SU-DHL-6 (cell line): Measurements from ENCODE around the gene DEDD.

Source experiments
- H2AFZ ChIP-seq: fragments of 200-600 bp; sonication (generic); 2 replicates; pipeline ENCODE4 v1.6.1; 2014; ENCODE audit warnings: low read depth, mild to moderate bottlenecking, moderate library complexity, mixed read lengths, antibody characterized with exemption, low read length; ENCODE audit not compliant: severe bottlenecking
- H3F3A ChIP-seq: fragments of 200-600 bp; shearing (Covaris generic); 2 replicates; pipeline ENCODE4 v1.6.0; 2016; ENCODE audit warnings: antibody characterized with exemption, mild to moderate bottlenecking; ENCODE audit not compliant: insufficient read depth
- H3K27ac ChIP-seq: fragments of 200-600 bp; sonication (generic); 2 replicates; pipeline ENCODE4 v1.5.1; 2016; ENCODE audit warnings: low read depth, mild to moderate bottlenecking, low read length, moderate library complexity, mixed read lengths
- H3K27me3 ChIP-seq: fragments of 200-600 bp; sonication (generic), shearing (Covaris generic); 2 replicates; pipeline ENCODE4 v1.6.0; 2014; ENCODE audit warnings: mild to moderate bottlenecking, low read length
- H3K36me3 ChIP-seq: fragments of 200-600 bp; sonication (generic); 2 replicates; pipeline ENCODE4 v1.6.1; 2014; ENCODE audit warnings: mild to moderate bottlenecking, low read length, mixed read lengths
- H3K4me2 ChIP-seq: fragments of 300-600, 200-600 bp; shearing (Covaris generic), sonication (generic); 2 replicates; pipeline ENCODE4 v1.6.0; 2014; ENCODE audit warnings: low read length, low read depth, mild to moderate bottlenecking; ENCODE audit not compliant: poor library complexity, severe bottlenecking
- H3K4me3 ChIP-seq: fragments of 200-600 bp; sonication (generic); 2 replicates; pipeline ENCODE4 v1.5.1; 2014; ENCODE audit warnings: antibody characterized with exemption, low read length, mild to moderate bottlenecking, mixed read lengths; ENCODE audit not compliant: insufficient read depth, poor library complexity, severe bottlenecking
- H3K79me2 ChIP-seq: fragments of 200-600 bp; sonication (generic); 2 replicates; pipeline ENCODE4 v1.6.1; 2014; ENCODE audit warnings: mild to moderate bottlenecking, low read length, moderate library complexity; ENCODE audit not compliant: insufficient read depth
- H3K9ac ChIP-seq: fragments of 200-600 bp; sonication (generic); 2 replicates; pipeline ENCODE4 v1.7.0; 2014; ENCODE audit warnings: mild to moderate bottlenecking, low read length
- H3K9me2 ChIP-seq: fragments of 200-600 bp; sonication (generic); replicated peaks from 2 replicates; pipeline ENCODE4 v1.6.1; 2014; ENCODE audit warnings: low read length; ENCODE audit not compliant: insufficient read depth
- H3K9me3 ChIP-seq: fragments of 200-600 bp; sonication (generic); 2 replicates; pipeline ENCODE4 v1.6.1; 2014; ENCODE audit warnings: low read length, mixed read lengths; ENCODE audit not compliant: insufficient read depth
- H4K20me1 ChIP-seq: fragments of 200-600 bp; sonication (generic); 2 replicates; pipeline ENCODE4 v1.6.1; 2014; ENCODE audit warnings: low read depth, mild to moderate bottlenecking, antibody characterized with exemption, low read length, moderate library complexity, mixed read lengths
- EZH2phosphoT487 ChIP-seq: fragments of 200-600 bp; sonication (generic), shearing (Covaris generic); conservative IDR thresholded peaks from 2 replicates; pipeline ENCODE4 v1.6.1; 2018; ENCODE audit warnings: mild to moderate bottlenecking, antibody characterized with exemption, low read length, moderate library complexity, mixed read lengths
- TF ChIP-seq, protein P1 (sequence below): fragments of 200-600 bp; sonication (generic); IDR thresholded peaks from one replicate; pipeline ENCODE4 v1.5.1; 2017; ENCODE audit warnings: antibody characterized with exemption, mild to moderate bottlenecking, low read length, moderate library complexity; ENCODE audit not compliant: insufficient read depth, poor library complexity, severe bottlenecking

The DEDD gene

DNA sequence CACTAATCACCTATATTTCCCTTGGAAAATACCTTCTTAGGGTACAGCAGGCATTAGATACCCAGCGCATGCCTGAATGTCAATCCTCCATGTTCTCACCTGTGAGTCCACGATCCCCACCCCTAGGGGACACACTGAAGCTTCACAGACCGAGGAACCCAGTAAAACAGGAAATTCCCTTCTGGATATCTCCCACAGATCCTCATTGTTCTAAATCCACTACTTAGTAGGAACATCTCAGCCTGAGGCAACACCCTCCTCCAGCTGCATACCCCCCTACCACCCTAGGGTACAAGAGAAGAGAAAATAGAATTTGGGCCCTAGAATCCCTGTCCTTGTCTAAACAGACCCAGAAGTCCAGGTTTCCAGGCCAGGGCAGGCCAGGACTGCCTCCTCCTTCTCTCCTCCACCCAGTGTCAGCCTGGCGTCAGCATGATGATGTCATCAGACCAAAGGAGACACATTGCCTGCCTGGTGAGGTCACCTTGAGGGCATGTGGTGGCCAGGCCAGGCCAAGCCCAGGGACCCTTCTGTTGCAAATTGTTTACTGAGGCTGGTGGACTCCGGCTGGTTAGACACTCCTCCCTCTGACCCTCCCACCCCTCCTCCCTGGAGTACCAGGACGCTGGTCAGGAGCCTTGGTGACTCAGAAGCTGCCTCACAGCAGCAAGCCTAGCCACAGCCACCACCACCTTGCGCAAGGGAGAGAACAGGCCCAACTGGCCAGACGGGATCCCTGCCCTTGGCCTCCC is 49.3 kb downstream of the DEDD start:
- Histone ChIP-seq H3K27ac (no peak overlapping the region), H3K79me2 (no peaks in the 10 kb centered on the region), H3K4me2 (no peak overlapping the region), H4K20me1 (no peaks in the 10 kb centered on the region), H3K27me3 (no peaks in the 10 kb centered on the region), H3K36me3 (no peaks in the 10 kb centered on the region), H3K9me2 (no peaks in the 10 kb centered on the region), H2AFZ (no peak overlapping the region), H3K9me3 (no peaks in the 10 kb centered on the region), H3F3A (no peaks in the 10 kb centered on the region), H3K4me3 (no peak overlapping the region), H3K9ac (no peak overlapping the region)
- no peak for TF ChIP-seq EZH2phosphoT487
- TF ChIP-seq, protein P1, sequence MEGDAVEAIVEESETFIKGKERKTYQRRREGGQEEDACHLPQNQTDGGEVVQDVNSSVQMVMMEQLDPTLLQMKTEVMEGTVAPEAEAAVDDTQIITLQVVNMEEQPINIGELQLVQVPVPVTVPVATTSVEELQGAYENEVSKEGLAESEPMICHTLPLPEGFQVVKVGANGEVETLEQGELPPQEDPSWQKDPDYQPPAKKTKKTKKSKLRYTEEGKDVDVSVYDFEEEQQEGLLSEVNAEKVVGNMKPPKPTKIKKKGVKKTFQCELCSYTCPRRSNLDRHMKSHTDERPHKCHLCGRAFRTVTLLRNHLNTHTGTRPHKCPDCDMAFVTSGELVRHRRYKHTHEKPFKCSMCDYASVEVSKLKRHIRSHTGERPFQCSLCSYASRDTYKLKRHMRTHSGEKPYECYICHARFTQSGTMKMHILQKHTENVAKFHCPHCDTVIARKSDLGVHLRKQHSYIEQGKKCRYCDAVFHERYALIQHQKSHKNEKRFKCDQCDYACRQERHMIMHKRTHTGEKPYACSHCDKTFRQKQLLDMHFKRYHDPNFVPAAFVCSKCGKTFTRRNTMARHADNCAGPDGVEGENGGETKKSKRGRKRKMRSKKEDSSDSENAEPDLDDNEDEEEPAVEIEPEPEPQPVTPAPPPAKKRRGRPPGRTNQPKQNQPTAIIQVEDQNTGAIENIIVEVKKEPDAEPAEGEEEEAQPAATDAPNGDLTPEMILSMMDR, result no peak

DNA sequence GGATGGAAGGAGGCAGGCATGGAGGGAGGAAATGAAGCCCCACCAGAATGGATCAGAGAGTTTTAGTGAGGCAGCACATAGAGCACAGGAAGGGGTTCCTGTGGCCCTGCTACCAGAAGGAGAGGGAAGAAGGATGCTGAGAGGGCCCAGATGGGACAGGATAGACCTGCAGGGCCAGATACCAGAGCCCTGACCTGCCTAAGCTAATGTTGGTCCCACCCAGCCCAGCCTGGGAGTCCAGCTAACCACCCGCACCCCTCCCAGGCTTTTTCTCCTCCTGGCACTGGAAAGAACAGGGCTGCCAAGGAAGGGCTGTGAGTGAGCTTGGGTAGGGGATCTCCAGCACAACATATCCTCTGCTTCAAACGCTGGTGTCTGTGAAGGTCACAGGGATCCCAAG is 50.0 kb downstream of the DEDD start:
- no peaks in the 10 kb centered on the region for H4K20me1 ChIP-seq
- TF ChIP-seq, protein P1, result no peak
- no peak for TF ChIP-seq EZH2phosphoT487
- no peaks in the 10 kb centered on the region for H3K27me3 ChIP-seq
- H3K36me3 ChIP-seq, result no peaks in the 10 kb centered on the region
- H3K9me3 ChIP-seq, result no peaks in the 10 kb centered on the region
- H3F3A ChIP-seq, result no peaks in the 10 kb centered on the region
- no peak overlapping the region for H2AFZ ChIP-seq
- no peak overlapping the region for H3K4me3 ChIP-seq
- H3K9me2 ChIP-seq, result no peaks in the 10 kb centered on the region
- no peak overlapping the region for H3K27ac ChIP-seq
- no peak overlapping the region for H3K4me2 ChIP-seq
- H3K79me2 ChIP-seq, result no peaks in the 10 kb centered on the region
- H3K9ac ChIP-seq, result no peak overlapping the region

DNA sequence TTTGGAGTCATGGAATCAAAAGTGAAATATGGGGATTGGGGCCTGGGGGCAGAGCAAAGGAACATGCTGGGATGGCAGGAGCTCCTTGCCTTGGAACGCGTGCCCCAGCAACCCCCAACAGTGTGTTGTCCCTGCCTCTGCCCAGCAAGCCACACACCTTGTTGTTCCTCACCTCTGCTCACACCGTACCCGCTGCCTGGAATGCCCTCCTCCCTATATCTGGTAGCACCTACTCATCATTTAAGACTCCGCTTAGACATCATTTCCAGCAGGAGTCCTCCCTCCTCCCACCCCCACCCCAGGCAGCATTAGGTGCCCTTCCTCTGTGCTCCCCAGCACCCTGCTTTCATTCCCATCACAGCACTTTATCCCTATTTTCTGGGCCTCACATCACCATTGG is 50.9 kb downstream of the DEDD start:
- Histone ChIP-seq H3F3A (no peaks in the 10 kb centered on the region), H3K4me2 (no peak overlapping the region), H3K36me3 (no peaks in the 10 kb centered on the region), H4K20me1 (no peaks in the 10 kb centered on the region), H3K9ac (no peak overlapping the region), H3K27ac (no peak overlapping the region), H3K79me2 (no peaks in the 10 kb centered on the region), H3K4me3 (no peak overlapping the region), H3K9me2 (no peaks in the 10 kb centered on the region), H2AFZ (no peak overlapping the region), H3K27me3 (no peaks in the 10 kb centered on the region), H3K9me3 (no peaks in the 10 kb centered on the region)
- TF ChIP-seq EZH2phosphoT487, result no peak
- TF ChIP-seq, protein P1, result no peak
